OCI-LY3 (cell line): ENCODE data around the gene IPO9.

Experiments
- CTCF ChIP-seq: fragments of 200-600, 300-600 bp; sonication (generic); IDR thresholded peaks from 2 replicates; pipeline ENCODE4 v1.5.1; 2014; ENCODE audit warnings: antibody characterized with exemption, low read length, low read depth
- EZH2phosphoT487 ChIP-seq: fragments of 200-600 bp; shearing (Covaris generic); IDR thresholded peaks from 2 replicates; pipeline ENCODE4 v1.6.1; 2018; ENCODE audit warnings: antibody characterized with exemption, mixed run types, low read depth

DNA sequence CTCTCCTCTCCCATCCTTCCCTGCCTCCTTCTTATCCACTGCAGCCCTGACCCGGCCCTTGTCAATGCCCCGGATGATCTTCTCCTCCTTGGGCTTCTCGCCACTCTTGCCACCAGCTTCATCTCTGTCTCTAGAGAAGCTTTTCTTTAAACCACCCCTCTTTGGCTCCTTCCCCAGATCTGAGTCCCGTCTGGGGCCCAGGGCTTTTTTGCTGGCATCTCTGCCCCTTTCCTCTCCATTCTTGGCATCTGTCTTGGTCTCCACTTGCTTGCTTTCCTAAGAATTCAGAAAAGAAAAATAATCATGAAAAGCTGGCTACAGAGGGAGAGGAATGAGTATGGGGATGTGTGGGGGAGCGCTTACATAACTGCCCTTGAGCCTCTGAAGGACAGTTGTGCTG lies 71.5 kb downstream of the IPO9 start:
- TF ChIP-seq CTCF (no peak), EZH2phosphoT487 (no peak)
